Vagina (tissue), 2 donors: Measurements from ENCODE around the gene ZMYM2. TPM values are rescaled to one million over a fixed set of nuclear protein-coding genes. Genes with fewer than 3 reads are reported as not detected.

Experiments used
- DNase-seq, 2 donors: peaks; one replicate each; pipeline ENCODE4 v3.0.0-alpha.2; 2017; ENCODE audit errors: extremely low spot score in 2 of 2
- H3K27ac ChIP-seq: fragments of 200-600 bp; sonication (generic); one replicate; pipeline ENCODE4 v1.5.1; 2019
- H3K27me3 ChIP-seq: fragments of 200-600 bp; sonication (generic); one replicate; pipeline ENCODE4 v1.5.1; 2019
- H3K36me3 ChIP-seq, 2 donors: fragments of 200-600 bp; sonication (generic); one replicate each; pipeline ENCODE4 v1.5.1; 2017 to 2019
- H3K4me1 ChIP-seq: fragments of 200-600 bp; sonication (generic); one replicate; pipeline ENCODE4 v1.5.1; 2019
- H3K4me3 ChIP-seq, 2 donors: fragments of 200-600 bp; sonication (generic); 1 replicate in 1 of 2; 2 replicates in 1 of 2; pipeline ENCODE4 v1.5.1; 2016 to 2019
- H3K9me3 ChIP-seq: fragments of 200-600 bp; sonication (generic); one replicate; pipeline ENCODE4 v1.5.1; 2019
- POLR2A ChIP-seq, 2 donors: fragments of 450-650 bp; IDR thresholded peaks; one replicate each; pipeline ENCODE4 v1.6.1; 2017; ENCODE audit warnings: antibody characterized with exemption in 2 of 2, mild to moderate bottlenecking in 2 of 2, moderate library complexity in 2 of 2
- POLR2AphosphoS5 ChIP-seq, 2 donors: sonication (generic); formaldehyde crosslinking; IDR thresholded peaks; one replicate each; pipeline ENCODE4 v1.9.0; 2017; ENCODE audit warnings: antibody characterized with exemption in 2 of 2, mild to moderate bottlenecking in 2 of 2, low read depth in 1 of 2; ENCODE audit not compliant: insufficient read depth in 1 of 2
- intact Hi-C: fragments of 100-400 bp; cut with DNase I; formaldehyde crosslinking; loops from one replicate; pipeline ENCODE4 v1.15.1; 2023
- total RNA-seq: library from RNA; depleted of rRNA; stranded (reverse); fragments of >200 nt; gene quantifications from one replicate; pipeline ENCODE4 v1.2.3, GENCODE V29; 2016
- TF ChIP-seq, protein P1 (sequence below), 3 experiments: fragments of 450-650 bp in 2 of 3; fragments of 200-600 bp in 1 of 3; sonication (generic) in 1 of 3; IDR thresholded peaks; one replicate each; pipeline ENCODE4 v1.5.1; 2017 to 2019; ENCODE audit warnings: antibody characterized with exemption in 3 of 3, mild to moderate bottlenecking in 2 of 3, moderate library complexity in 2 of 3

Gene ZMYM2
- total RNA-seq, 1 donor from 2014 or later = 80.8 TPM

DNA sequence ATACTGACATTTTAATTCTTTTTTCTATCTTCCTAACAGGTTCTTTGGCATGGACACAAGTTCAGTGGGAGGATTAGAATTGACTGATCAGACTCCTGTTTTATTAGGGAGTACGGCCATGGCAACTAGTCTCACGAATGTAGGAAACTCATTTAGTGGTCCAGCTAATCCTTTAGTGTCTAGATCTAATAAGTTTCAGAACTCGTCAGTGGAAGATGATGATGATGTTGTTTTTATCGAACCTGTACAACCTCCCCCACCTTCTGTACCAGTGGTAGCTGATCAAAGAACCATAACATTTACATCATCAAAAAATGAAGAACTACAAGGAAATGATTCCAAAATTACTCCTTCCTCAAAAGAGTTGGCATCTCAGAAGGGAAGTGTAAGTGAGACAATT lies 34.5 kb downstream of the ZMYM2 start:
- no peaks in the 10 kb centered on the region for H3K9me3 ChIP-seq
- no peak for DNase-seq
- no peaks in the 10 kb centered on the region for H3K27me3 ChIP-seq
- peaks cover 0 to 29% of the 10 kb centered on the region in 2 donors for H3K36me3 ChIP-seq
- H3K27ac ChIP-seq = no peak overlapping the region
- intact Hi-C loops = no loop called here
- TF ChIP-seq POLR2A (IDR thresholded peaks at IDR 0.05) (no peak), POLR2AphosphoS5 (IDR thresholded peaks at IDR 0.05; ENCODE audit: insufficient read depth in 1 of 2, low read depth in 1 of 2) (no peak)
- TF ChIP-seq, protein P1, sequence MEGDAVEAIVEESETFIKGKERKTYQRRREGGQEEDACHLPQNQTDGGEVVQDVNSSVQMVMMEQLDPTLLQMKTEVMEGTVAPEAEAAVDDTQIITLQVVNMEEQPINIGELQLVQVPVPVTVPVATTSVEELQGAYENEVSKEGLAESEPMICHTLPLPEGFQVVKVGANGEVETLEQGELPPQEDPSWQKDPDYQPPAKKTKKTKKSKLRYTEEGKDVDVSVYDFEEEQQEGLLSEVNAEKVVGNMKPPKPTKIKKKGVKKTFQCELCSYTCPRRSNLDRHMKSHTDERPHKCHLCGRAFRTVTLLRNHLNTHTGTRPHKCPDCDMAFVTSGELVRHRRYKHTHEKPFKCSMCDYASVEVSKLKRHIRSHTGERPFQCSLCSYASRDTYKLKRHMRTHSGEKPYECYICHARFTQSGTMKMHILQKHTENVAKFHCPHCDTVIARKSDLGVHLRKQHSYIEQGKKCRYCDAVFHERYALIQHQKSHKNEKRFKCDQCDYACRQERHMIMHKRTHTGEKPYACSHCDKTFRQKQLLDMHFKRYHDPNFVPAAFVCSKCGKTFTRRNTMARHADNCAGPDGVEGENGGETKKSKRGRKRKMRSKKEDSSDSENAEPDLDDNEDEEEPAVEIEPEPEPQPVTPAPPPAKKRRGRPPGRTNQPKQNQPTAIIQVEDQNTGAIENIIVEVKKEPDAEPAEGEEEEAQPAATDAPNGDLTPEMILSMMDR (IDR thresholded peaks at IDR 0.05) = no peak
- peaks cover 17% of the 10 kb centered on the region for H3K4me1 ChIP-seq
- H3K4me3 ChIP-seq = no peak overlapping the region

GRCh38 chr13:19998960-19999359 lies 40.4 kb downstream of the ZMYM2 start:
- no peaks in the 10 kb centered on the region for H3K9me3 ChIP-seq
- no peak for TF ChIP-seq POLR2A (IDR thresholded peaks at IDR 0.05)
- no peak for TF ChIP-seq POLR2AphosphoS5 (IDR thresholded peaks at IDR 0.05; ENCODE audit: insufficient read depth in 1 of 2, low read depth in 1 of 2)
- TF ChIP-seq, protein P1 (IDR thresholded peaks at IDR 0.05) = no peak
- H3K36me3 ChIP-seq = peaks cover 0 to 29% of the 10 kb centered on the region in 2 donors
- H3K27ac ChIP-seq = no peak overlapping the region
- intact Hi-C loops = no loop called here
- no peaks in the 10 kb centered on the region for H3K4me1 ChIP-seq
- H3K4me3 ChIP-seq = no peak overlapping the region
- H3K27me3 ChIP-seq = no peaks in the 10 kb centered on the region
- DNase-seq = no peak

DNA sequence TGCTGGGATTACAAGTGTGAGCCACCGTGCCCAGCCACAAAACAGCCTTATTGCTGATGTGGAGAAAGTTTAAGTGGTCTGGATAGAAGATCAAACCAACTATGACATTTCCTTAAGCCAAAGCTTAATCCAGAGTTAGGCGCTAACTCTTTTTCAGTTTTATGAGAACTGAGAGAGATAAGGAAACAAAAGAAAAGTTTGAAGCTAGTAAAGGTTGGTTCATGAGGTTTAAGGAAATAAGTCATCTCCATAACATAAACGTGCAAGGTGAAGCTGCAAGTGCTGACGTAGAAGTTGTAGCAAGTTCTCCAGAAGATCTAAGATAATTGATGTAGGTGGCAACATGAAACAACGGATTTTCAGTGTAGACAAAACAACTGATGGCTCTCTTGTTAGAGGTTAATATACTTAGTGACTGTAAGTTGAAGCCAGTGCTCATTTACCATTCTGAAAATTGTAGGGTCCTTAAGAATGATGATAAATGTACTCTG lies 41.6 kb downstream of the ZMYM2 start:
- TF ChIP-seq POLR2A (IDR thresholded peaks at IDR 0.05) (no peak), POLR2AphosphoS5 (IDR thresholded peaks at IDR 0.05; ENCODE audit: insufficient read depth in 1 of 2, low read depth in 1 of 2) (no peak)
- TF ChIP-seq, protein P1 (IDR thresholded peaks at IDR 0.05) = no peak
- H3K4me1 ChIP-seq = no peaks in the 10 kb centered on the region
- no peak for DNase-seq
- H3K27ac ChIP-seq = no peak overlapping the region
- no peaks in the 10 kb centered on the region for H3K9me3 ChIP-seq
- H3K4me3 ChIP-seq = no peak overlapping the region
- H3K27me3 ChIP-seq = no peaks in the 10 kb centered on the region
- intact Hi-C loops = no loop called here
- peaks cover 0 to 29% of the 10 kb centered on the region in 2 donors for H3K36me3 ChIP-seq

- Histone ChIP-seq H3K9me3 (no peaks in the 10 kb centered on the region), H3K36me3 (peaks cover 0 to 36% of the 10 kb centered on the region in 2 donors), H3K4me1 (no peaks in the 10 kb centered on the region), H3K27ac (no peak overlapping the region), H3K27me3 (no peaks in the 10 kb centered on the region), H3K4me3 (no peak overlapping the region)
- TF ChIP-seq POLR2AphosphoS5 (IDR thresholded peaks at IDR 0.05; ENCODE audit: insufficient read depth in 1 of 2, low read depth in 1 of 2) (no peak), POLR2A (IDR thresholded peaks at IDR 0.05) (no peak)
- TF ChIP-seq, protein P1 (IDR thresholded peaks at IDR 0.05) = no peak
- DNase-seq = no peak
- intact Hi-C loops = no loop called here
Observed at GRCh38 chr13:20001366-20002190, 43.1 kb downstream of the ZMYM2 start.

DNA sequence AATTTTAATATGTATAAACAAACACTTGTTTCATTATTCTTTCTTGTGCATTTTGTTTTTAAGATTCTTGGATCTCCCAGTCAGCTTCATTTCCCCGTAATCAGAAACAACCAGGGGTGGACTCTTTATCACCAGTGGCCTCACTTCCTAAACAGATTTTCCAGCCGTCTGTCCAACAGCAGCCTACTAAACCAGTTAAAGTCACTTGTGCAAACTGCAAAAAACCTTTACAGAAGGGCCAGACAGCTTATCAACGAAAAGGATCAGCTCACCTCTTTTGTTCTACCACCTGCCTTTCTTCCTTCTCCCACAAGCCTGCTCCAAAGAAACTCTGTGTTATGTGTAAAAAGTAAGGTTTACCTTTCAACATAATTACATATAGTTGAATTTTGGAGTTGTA lies 44.3 kb downstream of the ZMYM2 start:
- DNase-seq = no peak
- peaks cover 0 to 48% of the 10 kb centered on the region in 2 donors for H3K36me3 ChIP-seq

More for the DNA sequence above, 44.3 kb downstream of the ZMYM2 start:
- H3K27ac ChIP-seq = no peak overlapping the region
- TF ChIP-seq, protein P1 (IDR thresholded peaks at IDR 0.05) = no peak
- TF ChIP-seq POLR2A (IDR thresholded peaks at IDR 0.05) (no peak), POLR2AphosphoS5 (IDR thresholded peaks at IDR 0.05; ENCODE audit: insufficient read depth in 1 of 2, low read depth in 1 of 2) (no peak)
- H3K27me3 ChIP-seq = no peaks in the 10 kb centered on the region
- H3K9me3 ChIP-seq = no peaks in the 10 kb centered on the region
- intact Hi-C loops = no loop called here
- H3K4me1 ChIP-seq = no peaks in the 10 kb centered on the region
- no peak overlapping the region for H3K4me3 ChIP-seq
